ENCODE data around the gene MSTN.

Gene MSTN

DNA sequence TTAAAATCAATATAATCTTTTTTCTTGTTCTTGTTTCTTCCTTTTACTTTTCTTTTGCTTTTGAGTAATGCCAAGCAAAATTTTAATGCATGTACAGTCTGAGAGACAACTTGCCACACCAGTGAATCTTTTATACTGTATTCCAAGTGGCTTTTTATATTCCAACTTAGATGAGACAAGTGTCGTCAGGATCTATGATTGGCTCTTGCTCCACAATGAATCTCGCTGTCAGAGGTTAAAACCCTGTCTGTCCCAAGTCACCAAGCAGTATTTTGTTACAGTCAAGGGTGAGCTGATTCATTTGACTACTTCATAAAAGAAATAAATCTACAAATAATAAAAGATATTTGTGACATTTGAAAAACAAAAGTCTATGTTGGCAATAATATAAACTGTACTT lies at the start of gene MSTN:
TSS of gene MSTN (minus strand) at position 129 of the 400 bp plus-strand sequence. CDS start 133 bp downstream, outside the sequence.
- DNase-seq (ENCODE audit: low read depth in 2 of 2, low spot score in 1 of 2), result no peak

- DNase-seq (ENCODE audit: low read depth in 2 of 2, low spot score in 1 of 2), result no peak
Observed at GRCh38 chr2:190111166-190111565, 48.6 kb upstream of the MSTN start.

- no peak for DNase-seq (ENCODE audit: low read depth in 2 of 2, low spot score in 1 of 2)
Observed at GRCh38 chr2:190110699-190111098, 48.2 kb upstream of the MSTN start.

DNA sequence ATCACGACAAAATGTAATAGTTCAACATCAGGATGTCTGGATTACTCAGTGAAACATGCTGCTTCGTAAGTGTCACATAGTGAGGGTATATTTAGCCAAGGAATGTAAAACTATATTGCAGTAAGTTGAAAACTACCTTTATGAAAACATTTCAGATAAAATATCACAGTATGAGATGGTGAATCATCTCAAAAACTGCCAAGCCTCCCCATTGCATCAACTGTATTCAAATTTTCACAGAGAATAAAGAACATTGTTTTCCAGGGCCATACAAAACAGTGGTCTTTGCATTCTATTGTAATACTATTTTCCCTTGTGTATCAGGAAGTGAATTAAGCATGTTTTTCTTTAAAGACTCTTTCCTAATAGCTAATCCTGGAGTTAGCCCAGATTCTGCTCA lies 47.6 kb upstream of the MSTN start:
- DNase-seq (ENCODE audit: low read depth in 2 of 2, low spot score in 1 of 2), result no peak

DNA sequence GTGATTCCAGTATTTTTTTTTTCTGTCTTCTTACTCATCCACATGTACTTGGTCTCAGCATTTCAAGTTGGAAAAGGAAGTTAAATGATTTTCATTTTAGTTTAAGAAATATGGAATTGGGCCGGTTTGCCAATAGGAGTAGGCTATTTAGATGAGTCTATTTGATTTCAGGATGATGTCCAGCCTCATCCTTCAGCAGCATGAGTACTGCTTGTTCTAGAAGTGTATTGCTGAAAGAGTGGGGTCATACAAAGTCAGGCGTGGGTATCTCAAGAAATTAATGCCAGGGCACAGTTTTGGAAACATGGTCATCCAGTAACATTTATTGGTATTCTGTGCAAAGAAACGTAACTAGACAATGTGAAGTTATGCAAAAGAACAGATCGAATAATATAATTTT lies 44.9 kb upstream of the MSTN start:
- DNase-seq (ENCODE audit: low read depth in 2 of 2, low spot score in 1 of 2), result no peak

GRCh38 chr2:190106783-190107182 lies 44.3 kb upstream of the MSTN start:
- DNase-seq (ENCODE audit: low read depth in 2 of 2, low spot score in 1 of 2), result no peak

DNA sequence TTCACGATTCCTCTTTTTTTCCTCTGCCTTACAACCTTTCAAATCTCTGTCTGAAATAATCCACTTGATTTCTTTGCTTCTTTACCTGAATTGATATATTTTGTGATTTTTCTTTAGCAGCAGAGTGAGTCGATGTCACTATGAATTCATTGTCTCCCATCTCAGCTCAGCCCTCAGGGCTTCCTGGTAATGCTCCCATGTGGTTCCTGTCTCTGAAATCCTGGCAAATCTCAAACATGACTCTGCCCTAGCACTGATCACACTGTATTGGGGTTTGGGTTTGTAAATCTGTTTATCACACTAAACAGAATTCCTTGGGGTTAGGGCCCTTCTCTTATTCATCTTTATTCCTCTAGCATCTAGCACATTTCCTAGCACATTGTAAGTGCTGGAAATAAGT lies 43.0 kb upstream of the MSTN start:
- DNase-seq (ENCODE audit: low read depth in 2 of 2, low spot score in 1 of 2), result no peak

GRCh38 chr2:190103144-190103543 lies 40.6 kb upstream of the MSTN start:
- no peak for DNase-seq (ENCODE audit: low read depth in 2 of 2, low spot score in 1 of 2)

DNA sequence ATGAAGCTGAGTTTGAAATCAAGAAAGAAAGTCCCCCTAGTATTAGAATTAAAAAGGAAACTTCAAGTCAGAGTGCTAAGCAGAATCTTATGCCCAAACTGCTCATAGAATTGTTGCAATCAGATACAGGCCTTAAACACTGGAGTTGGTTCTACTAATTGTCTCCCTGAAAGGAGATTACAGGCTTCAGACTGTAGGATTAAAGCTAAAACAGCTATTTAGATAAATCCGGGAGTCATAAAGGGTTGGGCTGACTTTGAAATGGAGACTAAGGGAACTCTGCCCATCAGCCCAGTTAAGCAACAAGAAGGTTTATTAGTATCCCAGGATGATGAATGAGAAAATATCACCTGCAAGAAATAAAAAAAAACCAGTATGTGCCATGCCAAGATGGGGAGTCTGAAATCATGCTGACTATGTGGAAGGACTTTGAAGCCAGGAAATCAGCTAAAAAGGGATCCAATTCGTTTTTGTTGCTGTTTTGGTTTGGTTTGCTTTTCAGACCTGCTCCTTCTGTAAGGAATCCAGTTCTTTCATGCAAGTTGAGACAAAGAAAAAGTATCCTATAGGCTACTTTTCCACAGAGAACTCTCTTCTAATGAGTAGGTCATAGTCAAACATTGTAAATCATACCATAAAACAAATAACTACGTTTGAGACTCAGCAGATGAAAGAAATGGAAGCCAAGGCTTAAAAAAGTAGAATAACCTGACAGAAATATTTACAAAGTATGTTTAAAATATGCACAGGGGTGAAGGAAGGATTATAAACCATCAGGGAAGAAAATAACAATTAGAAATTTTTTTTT lies 37.6 kb upstream of the MSTN start:
- DNase-seq (ENCODE audit: low read depth in 2 of 2, low spot score in 1 of 2), result no peak

DNA sequence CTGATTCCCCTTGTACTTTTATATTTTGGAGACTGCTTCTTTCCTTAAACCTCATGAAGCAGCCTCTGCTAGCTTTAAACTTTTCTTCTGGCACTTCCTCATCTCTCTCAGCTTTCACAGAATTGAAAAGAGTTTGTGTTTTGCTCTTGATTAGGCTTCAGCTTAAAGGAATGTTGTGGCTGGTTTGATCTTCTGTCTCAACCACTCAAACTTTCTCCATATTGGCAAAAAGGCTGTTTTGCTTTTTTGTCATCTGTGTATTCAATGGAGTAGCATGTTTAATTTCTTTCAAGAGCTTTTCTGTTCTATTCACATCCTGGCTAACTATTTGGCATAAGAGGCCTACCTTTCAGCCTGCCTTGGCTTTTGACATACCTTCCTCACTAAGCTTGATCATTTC lies 36.3 kb upstream of the MSTN start:
- no peak for DNase-seq (ENCODE audit: low read depth in 2 of 2, low spot score in 1 of 2)

DNA sequence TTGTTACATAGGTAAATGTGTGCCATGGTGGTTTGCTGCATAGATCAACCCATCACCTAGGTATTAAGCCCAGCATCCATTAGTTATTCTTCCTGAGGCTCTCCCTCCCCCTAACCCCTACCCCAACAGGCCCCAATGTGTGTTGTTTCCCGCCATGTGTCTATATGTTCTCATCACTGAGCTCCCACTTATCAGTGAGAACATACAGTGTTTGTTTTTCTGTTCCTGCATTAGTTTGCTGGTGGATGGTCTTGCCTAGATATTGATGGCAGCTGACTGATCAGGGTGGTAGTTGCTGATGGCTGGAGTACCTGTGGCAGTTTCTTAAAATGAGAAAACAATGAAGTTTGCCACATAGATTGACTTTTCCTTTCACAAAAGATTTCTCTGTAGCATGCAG lies 34.6 kb upstream of the MSTN start:
- no peak for DNase-seq (ENCODE audit: low read depth in 2 of 2, low spot score in 1 of 2)

- DNase-seq (ENCODE audit: low read depth in 2 of 2, low spot score in 1 of 2), result no peak
Observed at GRCh38 chr2:190094316-190094871, 31.9 kb upstream of the MSTN start.

GRCh38 chr2:190093793-190094192 lies 31.3 kb upstream of the MSTN start:
- no peak for DNase-seq (ENCODE audit: low read depth in 2 of 2, low spot score in 1 of 2)

DNA sequence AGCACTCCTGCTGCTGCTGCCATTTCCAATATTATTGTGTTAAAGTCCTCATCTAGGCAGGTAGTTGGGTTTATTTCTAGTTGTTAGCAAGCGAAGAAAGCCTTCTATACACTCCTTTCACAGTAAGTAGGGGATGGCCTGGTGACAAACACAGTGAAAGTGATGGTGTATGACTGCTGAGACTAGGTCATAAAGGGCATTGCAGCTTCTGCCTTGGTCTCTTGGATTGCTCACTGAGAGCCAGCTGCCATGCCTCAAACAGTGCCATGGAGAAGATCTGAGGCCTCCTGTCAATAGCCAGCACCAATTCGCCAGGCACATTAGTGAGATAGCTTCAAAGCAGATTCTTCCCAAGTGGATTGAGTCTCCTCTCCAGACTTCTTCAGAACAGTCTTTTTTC lies 27.6 kb upstream of the MSTN start:
- DNase-seq (ENCODE audit: low read depth in 2 of 2, low spot score in 1 of 2), result no peak

GRCh38 chr2:190088917-190089316 lies 26.4 kb upstream of the MSTN start:
- no peak for DNase-seq (ENCODE audit: low read depth in 2 of 2, low spot score in 1 of 2)

DNA sequence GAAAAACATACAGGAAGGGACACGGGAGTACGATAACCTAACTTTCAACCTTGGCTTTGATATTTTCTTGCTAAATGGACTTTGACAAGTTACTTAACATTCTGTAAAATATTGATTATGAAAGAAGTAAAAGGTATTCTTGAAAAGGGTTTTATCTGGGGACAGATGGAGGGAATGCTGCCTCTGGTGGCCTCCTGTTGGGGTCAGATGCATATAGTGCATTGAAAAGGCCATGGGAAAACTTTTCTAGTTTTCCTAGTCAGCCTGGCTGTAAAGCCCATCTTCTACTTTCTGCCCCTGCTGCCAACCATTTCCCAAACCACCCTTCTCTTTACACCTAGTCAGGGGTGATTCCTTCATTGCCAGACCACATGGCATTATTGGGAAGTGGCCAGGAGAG lies 22.2 kb upstream of the MSTN start:
- DNase-seq (ENCODE audit: low read depth in 2 of 2, low spot score in 1 of 2), result no peak

- no peak for DNase-seq (ENCODE audit: low read depth in 2 of 2, low spot score in 1 of 2)
Observed at GRCh38 chr2:190082118-190082517, 19.6 kb upstream of the MSTN start.

DNA sequence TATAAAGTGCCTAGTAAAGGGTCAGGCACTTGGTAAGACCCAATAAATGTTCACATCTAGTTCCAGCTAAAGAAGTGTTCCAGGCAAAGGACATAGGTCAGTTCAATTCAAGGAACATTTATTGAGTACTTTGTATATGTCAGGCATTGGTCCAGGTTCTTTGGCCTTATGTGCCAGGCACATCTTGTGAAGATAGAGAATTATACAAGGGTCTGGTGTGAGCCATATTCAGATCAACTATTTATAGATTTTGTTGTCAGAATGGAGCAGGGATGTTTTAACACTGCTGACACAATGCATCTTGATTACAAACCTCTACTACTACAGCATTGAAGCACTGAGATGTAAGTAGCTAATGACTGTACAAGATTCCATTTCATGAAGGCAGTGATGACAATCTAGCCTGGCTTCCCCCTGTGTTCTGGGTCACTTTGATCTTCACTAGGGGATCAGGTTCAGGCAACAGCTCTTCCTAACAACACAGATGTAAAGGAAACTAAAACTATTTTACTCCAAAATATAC lies 18.1 kb upstream of the MSTN start:
- no peak for DNase-seq (ENCODE audit: low read depth in 2 of 2, low spot score in 1 of 2)

DNA sequence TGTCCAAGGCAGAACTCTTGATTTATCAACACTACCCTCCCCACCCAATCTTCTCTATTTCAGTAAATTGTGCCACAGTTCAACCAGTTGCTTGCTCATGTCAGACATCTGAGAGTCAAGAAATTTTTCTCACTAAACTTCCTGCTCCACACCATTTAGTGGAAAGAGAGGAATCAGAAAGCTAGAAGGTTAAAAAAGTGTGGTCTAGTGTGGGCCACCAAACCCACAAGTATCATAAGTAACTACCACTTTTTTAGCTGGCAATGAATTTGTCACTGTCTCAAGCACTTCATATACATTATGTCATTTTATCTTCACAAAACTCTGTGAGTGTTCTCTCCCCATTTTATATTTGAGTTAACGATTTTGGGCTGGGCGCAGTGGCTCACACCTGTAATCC lies 16.6 kb upstream of the MSTN start:
- DNase-seq (ENCODE audit: low read depth in 2 of 2, low spot score in 1 of 2), result no peak

DNA sequence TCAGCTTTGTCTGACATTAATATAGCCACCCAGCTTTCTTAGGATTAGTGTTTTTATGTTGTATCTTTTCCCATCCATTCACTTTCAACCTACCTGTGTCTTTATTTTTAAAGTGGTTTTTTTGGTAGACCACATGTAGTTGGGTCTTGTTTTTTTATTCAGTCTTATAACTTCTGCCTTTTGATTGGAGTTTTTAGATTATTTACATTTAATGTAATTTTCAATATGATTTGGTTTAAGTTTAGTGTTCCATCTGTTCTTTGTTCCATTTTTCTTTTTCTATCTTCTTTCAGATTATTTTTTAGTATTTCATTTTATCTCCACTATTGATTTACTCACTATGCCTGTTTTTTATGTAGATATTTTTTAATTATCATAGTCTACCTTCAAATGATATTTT lies 13.1 kb upstream of the MSTN start:
- no peak for DNase-seq (ENCODE audit: low read depth in 2 of 2, low spot score in 1 of 2)

DNA sequence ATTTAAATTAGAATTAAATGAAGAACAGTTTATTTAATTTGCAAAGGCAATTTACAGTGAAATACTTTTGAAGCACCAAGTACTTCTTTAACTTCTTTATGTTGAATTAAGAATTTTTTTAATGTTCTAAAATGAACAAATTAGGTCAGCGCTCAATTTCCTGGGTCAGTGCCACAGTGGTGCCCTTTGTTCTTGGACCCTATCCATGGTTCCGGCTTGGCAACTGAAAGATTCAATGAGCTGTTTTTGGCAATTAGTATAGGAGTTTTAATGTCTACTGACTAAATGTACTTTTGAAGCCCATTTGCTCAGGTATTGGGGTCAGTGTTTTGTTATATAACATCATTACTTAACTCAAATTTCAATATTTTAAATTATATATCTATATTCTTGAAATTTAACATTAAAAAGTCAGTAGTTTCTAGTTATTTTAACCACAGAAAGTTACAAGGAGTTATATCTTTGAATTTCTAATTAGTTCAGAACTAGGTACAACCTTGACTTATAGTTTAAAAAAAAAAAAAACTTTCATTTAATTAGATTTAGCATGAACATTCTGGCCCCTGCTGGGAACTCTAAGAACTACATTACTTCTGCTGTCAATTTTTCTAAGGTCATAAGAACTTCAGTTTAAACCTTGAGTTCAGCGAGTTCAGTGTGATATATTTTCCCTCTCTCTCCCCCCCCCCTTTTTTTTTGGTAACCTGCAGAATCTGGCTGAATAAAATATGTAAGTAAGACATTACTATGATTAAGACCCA lies 7.6 kb upstream of the MSTN start:
- no peak for DNase-seq (ENCODE audit: low read depth in 2 of 2, low spot score in 1 of 2)

GRCh38 chr2:190068764-190069163 lies 6.2 kb upstream of the MSTN start:
- DNase-seq (ENCODE audit: low read depth in 2 of 2, low spot score in 1 of 2), result no peak

Measured in stimulated activated CD8-positive, alpha-beta memory T cell treated with anti-CD3 and anti-CD28 coated beads, Interleukin-4, amount 100 ng/mL, for 4 hours (primary cell).